Loucy (cell line): ENCODE results near the gene RNF7.

Experiments used
- CTCF ChIP-seq: fragments of 200-600 bp; sonication (generic); conservative IDR thresholded peaks from 2 replicates; pipeline ENCODE4 v1.5.1; 2014; ENCODE audit warnings: mild to moderate bottlenecking, antibody characterized with exemption, low read length
- EZH2phosphoT487 ChIP-seq: fragments of 200-600 bp; IDR thresholded peaks from 2 replicates; pipeline ENCODE4 v1.6.1; 2018; ENCODE audit warnings: antibody characterized with exemption, mild to moderate bottlenecking, moderate library complexity, borderline replicate concordance

DNA sequence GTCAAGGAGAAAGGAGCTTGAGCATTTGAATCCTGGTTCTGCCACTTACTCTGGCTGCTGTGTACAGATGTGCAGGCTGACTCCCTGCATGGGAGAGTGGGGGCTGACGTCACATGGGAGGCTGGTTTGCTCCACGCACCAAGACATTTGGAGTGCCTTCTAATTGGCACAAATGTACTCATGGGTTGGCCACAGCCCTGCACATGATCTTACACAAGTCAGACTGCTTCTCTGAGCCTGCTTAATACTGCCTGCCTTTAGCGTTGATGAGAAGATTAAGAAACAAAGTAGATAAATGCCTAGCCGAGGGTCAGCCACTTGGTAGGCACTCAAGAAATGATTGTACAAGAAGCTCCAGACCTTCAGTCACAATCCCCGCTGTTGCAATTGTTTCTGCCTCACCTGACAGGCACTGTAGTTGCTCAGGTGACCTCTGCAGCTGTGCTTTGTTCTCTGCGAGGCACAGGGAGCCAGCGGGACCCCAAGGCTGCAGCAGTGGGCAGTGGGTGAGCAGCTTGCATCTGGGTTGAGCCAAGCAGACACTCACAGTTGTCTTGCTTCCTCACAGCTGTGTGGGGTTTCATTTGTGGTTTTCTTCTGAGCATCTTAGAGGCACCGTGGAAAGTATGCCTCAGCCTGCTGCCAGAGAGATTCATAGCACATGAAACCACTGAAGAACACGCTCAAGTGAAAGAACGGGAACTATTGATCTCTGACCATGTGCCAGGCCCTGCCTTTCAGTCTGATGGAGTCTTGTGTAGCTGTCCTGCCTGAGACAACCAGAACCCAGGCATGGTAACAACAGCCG lies 58.2 kb downstream of the RNF7 start:
- TF ChIP-seq CTCF (no peak), EZH2phosphoT487 (no peak)
